Suprapubic skin (tissue), 4 donors: Measurements from ENCODE around the gene SPSB4. TPM values are rescaled to one million over a fixed set of nuclear protein-coding genes. Genes with fewer than 3 reads are reported as not detected.
"Not testable (repeated sequence)": the region's sequence is repeated elsewhere in the genome, so short reads cannot be mapped to it uniquely, and the experiment has no call there.

Source experiments
- DNase-seq, 2 donors: peaks; one replicate each; pipeline ENCODE4 v3.0.0-alpha.2; 2019; ENCODE audit warnings: low spot score in 2 of 2
- H3K27ac ChIP-seq: fragments of 200-600 bp; sonication (generic); one replicate; pipeline ENCODE4 v1.5.1; 2019
- H3K27me3 ChIP-seq: fragments of 200-600 bp; sonication (generic); one replicate; pipeline ENCODE4 v1.5.1; 2019
- H3K36me3 ChIP-seq: fragments of 200-600 bp; sonication (generic); one replicate; pipeline ENCODE4 v1.5.1; 2019
- H3K4me1 ChIP-seq: fragments of 200-600 bp; sonication (generic); one replicate; pipeline ENCODE4 v1.5.1; 2019
- H3K4me3 ChIP-seq: fragments of 200-600 bp; sonication (generic); one replicate; pipeline ENCODE4 v1.5.1; 2019; ENCODE audit warnings: mild to moderate bottlenecking
- H3K9me3 ChIP-seq: fragments of 200-600 bp; sonication (generic); one replicate; pipeline ENCODE4 v1.5.1; 2019
- CTCF ChIP-seq, 2 donors: fragments of 200-600 bp in 1 of 2; fragments of 450-650 bp in 1 of 2; sonication (generic) in 1 of 2; IDR thresholded peaks; one replicate each; pipeline ENCODE4 v1.5.1; 2016 to 2019; ENCODE audit warnings: antibody characterized with exemption in 2 of 2, mild to moderate bottlenecking in 1 of 2, moderate library complexity in 1 of 2
- EP300 ChIP-seq: sonication (generic); formaldehyde crosslinking; IDR thresholded peaks from one replicate; pipeline ENCODE4 v1.6.1; 2017; ENCODE audit warnings: antibody characterized with exemption
- POLR2A ChIP-seq, 2 donors: fragments of 450-650 bp; IDR thresholded peaks; one replicate each; pipeline ENCODE4 v1.6.1; 2017; ENCODE audit warnings: antibody characterized with exemption in 2 of 2, mild to moderate bottlenecking in 2 of 2, moderate library complexity in 2 of 2
- POLR2AphosphoS5 ChIP-seq, 3 donors: sonication (generic); formaldehyde crosslinking; IDR thresholded peaks; one replicate each; pipeline ENCODE4 v1.6.1; 2017; ENCODE audit warnings: antibody characterized with exemption in 3 of 3
- WGBS: methylation state at CpG from one replicate; pipeline ENCODE4 v1.1.5; 2018; 5-methylcytosine and 5-hydroxymethylcytosine counted together
- total RNA-seq, 4 donors: library from RNA; depleted of rRNA; stranded (reverse); fragments of >200 nt; gene quantifications; one replicate each; pipeline ENCODE4 v1.1.0, GENCODE V29; 2016

The SPSB4 gene
- total RNA-seq, 4 donors from 2014 or later = 0.51 to 0.81 TPM; not detected in 2

DNA sequence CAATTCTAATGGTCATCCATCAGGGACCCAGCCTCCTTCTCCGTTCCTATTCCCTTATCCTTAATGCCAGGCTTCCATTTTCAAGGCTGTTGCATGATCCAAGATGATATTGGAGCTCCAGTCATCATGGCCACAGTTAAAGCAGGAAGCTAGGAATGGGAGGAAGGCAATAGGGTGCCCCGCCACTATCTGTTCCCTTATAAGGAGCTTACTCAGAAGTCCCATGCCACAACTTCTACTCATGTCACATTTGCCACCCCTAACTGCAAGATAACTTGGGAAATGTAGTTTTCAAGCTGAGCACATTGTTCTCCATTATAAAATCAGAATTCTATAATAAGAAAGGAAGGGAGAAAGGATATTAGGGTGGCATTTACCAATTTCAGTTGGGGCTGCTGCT lies 38.6 kb upstream of the SPSB4 start:
- no peaks in the 10 kb centered on the region for H3K9me3 ChIP-seq
- H3K27ac ChIP-seq = no peak overlapping the region
- 85% methylated on average over 2 of the region's 2 CpGs for WGBS
- no peaks in the 10 kb centered on the region for H3K36me3 ChIP-seq
- TF ChIP-seq CTCF (IDR thresholded peaks at IDR 0.05) = no peak
- no peak for TF ChIP-seq POLR2AphosphoS5 (IDR thresholded peaks at IDR 0.05)
- no peak for TF ChIP-seq POLR2A (IDR thresholded peaks at IDR 0.05)
- TF ChIP-seq EP300 = no peak
- no peak overlapping the region for H3K4me3 ChIP-seq
- peaks cover 11% of the 10 kb centered on the region for H3K27me3 ChIP-seq
- peaks cover 3% of the 10 kb centered on the region for H3K4me1 ChIP-seq
- no peak for DNase-seq

DNA sequence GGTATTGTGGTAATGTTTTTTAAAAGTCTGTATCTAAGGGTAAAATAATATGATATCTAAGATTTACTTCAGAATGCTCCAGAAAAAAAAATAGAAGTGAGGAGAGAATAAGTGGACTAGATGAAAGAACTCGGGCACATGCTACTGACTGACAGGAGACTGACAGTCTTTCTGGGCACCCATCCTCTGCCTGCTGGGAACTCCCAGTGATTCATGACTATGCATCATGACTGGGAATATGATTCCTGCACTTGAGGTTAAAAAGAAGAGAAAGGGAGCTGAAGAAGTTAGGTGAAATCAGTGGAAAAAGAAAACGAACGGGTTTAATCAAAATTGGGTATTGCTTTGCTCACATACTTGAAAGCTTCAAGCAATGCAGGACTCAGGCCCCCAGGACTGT lies 35.7 kb upstream of the SPSB4 start:
- no peak for DNase-seq
- 72% methylated on average over 3 of the region's 3 CpGs for WGBS
- Histone ChIP-seq H3K36me3 (no peaks in the 10 kb centered on the region), H3K4me3 (no peak overlapping the region), H3K4me1 (peaks cover 3% of the 10 kb centered on the region), H3K27ac (no peak overlapping the region), H3K27me3 (peaks cover 6% of the 10 kb centered on the region), H3K9me3 (no peaks in the 10 kb centered on the region)
- TF ChIP-seq EP300 (no peak), CTCF (IDR thresholded peaks at IDR 0.05) (no peak), POLR2AphosphoS5 (IDR thresholded peaks at IDR 0.05) (no peak)

GRCh38 chr3:141017366-141018322 lies 33.5 kb upstream of the SPSB4 start:
- 82% methylated on average over 20 of the region's 23 CpGs for WGBS
- not testable (repeated sequence) for H3K27me3 ChIP-seq, H3K4me1 ChIP-seq, H3K36me3 ChIP-seq, H3K27ac ChIP-seq, H3K9me3 ChIP-seq, DNase-seq, H3K4me3 ChIP-seq

DNA sequence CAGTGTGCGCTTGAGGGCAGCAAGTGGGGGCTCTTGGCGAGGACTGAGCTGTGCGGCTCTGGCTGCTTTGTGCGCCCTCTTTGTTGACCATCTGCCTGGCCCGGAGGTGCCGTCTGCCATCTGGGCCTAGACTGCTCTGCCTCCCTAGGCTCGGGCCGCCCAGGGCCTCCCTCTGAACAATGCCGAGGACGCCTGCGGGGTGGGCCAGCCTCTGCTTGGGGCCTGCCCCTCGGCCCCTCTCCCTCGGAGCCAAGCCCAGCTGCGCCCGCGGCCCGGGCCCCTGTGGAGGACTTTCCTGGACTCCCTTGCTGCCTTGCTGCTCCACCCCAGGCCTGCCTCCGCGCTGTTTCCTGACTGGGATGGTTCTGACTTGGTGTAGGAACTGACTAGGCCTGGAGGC lies 31.9 kb upstream of the SPSB4 start:
- Histone ChIP-seq H3K9me3 (no peaks in the 10 kb centered on the region), H3K27me3 (peaks cover 6% of the 10 kb centered on the region), H3K27ac (no peak overlapping the region), H3K36me3 (no peaks in the 10 kb centered on the region), H3K4me1 (no peaks in the 10 kb centered on the region), H3K4me3 (no peak overlapping the region)
- TF ChIP-seq EP300 = no peak
- TF ChIP-seq CTCF (IDR thresholded peaks at IDR 0.05) = no peak
- TF ChIP-seq POLR2A (IDR thresholded peaks at IDR 0.05) = no peak
- TF ChIP-seq POLR2AphosphoS5 (IDR thresholded peaks at IDR 0.05) = no peak
- WGBS = 93% methylated on average over 8 of the region's 19 CpGs
- peak in 1 of 2 donors; percentile 77 for DNase-seq

DNA sequence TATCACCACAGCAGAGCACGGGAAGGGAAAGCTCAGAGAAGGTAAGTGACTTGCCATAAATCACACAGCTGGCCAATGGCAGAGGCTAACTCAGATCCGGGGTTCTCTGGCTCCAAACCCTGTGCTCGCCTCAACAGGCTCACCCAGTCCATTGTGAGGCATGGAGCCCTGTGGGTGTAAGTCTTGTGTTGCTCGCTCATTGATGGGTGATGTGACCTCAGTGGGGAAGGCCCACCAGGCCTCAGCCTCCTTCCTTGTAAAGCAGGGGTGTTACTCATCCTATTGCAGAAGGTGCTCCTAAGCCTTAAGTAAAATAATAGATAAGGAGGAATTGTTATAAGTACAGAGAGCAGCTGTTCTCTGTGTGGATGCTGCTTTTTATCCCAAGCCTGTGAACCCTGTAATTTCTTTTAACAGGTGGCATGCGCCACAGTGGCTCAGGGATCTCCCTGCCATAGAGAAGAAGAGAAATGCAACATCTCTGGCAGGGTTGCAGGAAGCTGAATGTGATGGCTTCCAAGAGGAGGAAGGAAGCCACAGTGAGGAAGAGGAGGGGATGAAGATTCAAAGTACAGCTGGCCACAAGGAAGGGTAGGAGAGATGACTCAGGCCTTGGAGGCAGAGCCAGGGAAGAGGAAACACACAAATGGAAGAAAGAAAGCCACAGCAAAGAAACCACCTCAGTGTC lies 30.9 kb upstream of the SPSB4 start:
- Histone ChIP-seq H3K27me3 (peaks cover 6% of the 10 kb centered on the region), H3K4me1 (no peaks in the 10 kb centered on the region), H3K36me3 (no peaks in the 10 kb centered on the region), H3K4me3 (no peak overlapping the region), H3K9me3 (no peaks in the 10 kb centered on the region), H3K27ac (no peak overlapping the region)
- no peak for DNase-seq
- TF ChIP-seq CTCF (IDR thresholded peaks at IDR 0.05) = no peak
- TF ChIP-seq POLR2A (IDR thresholded peaks at IDR 0.05) = no peak
- TF ChIP-seq EP300 = no peak
- TF ChIP-seq POLR2AphosphoS5 (IDR thresholded peaks at IDR 0.05) = no peak
- 78% methylated on average over 5 of the region's 5 CpGs for WGBS
